Right atrium auricular region (tissue), 2 donors: ENCODE measurements around the gene NEK6. TPM values are rescaled to one million over a fixed set of nuclear protein-coding genes. Genes with fewer than 3 reads are reported as not detected.

Experiments
- DNase-seq: peaks from one replicate; pipeline ENCODE4 v3.0.0-alpha.2; 2019; ENCODE audit warnings: low spot score
- H3K27ac ChIP-seq, 2 donors: fragments of 200-600 bp; sonication (generic); 1 replicate in 1 of 2; 2 replicates in 1 of 2; pipeline ENCODE4 v1.5.1; 2016 to 2019
- H3K27me3 ChIP-seq, 2 donors: fragments of 200-600 bp; sonication (generic); one replicate each; pipeline versions ENCODE4 v1.5.1 to v1.6.0; 2017 to 2019
- H3K36me3 ChIP-seq: fragments of 200-600 bp; sonication (generic); one replicate; pipeline ENCODE4 v1.5.1; 2016
- H3K4me1 ChIP-seq, 2 donors: fragments of 200-600 bp; sonication (generic); one replicate each; pipeline versions ENCODE4 v1.5.1 to v1.6.0; 2017 to 2019
- H3K4me3 ChIP-seq, 2 donors: fragments of 200-600 bp; sonication (generic); 1 replicate in 1 of 2; 2 replicates in 1 of 2; pipeline ENCODE4 v1.5.1; 2017 to 2019; ENCODE audit warnings: mild to moderate bottlenecking in 1 of 2, moderate library complexity in 1 of 2
- H3K9me3 ChIP-seq, 2 donors: fragments of 200-600 bp; sonication (generic); one replicate each; pipeline ENCODE4 v1.5.1; 2019
- total RNA-seq, 2 donors: library from RNA; depleted of rRNA; stranded (reverse); fragments of >200 nt; gene quantifications; one replicate each; pipeline ENCODE4 v1.1.0, GENCODE V29; 2016
- TF ChIP-seq, protein P1 (sequence below), 2 donors: fragments of 200-600 bp; sonication (generic); IDR thresholded peaks; one replicate each; pipeline ENCODE4 v1.5.1; 2019; ENCODE audit warnings: antibody characterized with exemption in 2 of 2

Gene NEK6
- total RNA-seq, 2 donors from 2014 or later = 9.2 to 9.7 TPM

GRCh38 chr9:124352616-124353015 lies 94.9 kb downstream of the NEK6 start:
- peaks cover 67% of the 10 kb centered on the region for H3K36me3 ChIP-seq

GRCh38 chr9:124353166-124353768 lies 95.5 kb downstream of the NEK6 start:
- Histone ChIP-seq H3K36me3 (peaks cover 61% of the 10 kb centered on the region), H3K4me1 (peaks cover 0 to 10% of the 10 kb centered on the region in 2 donors), H3K9me3 (no peaks in the 10 kb centered on the region), H3K27me3 (no peaks in the 10 kb centered on the region), H3K27ac (no peak overlapping the region), H3K4me3 (no peak overlapping the region)
- TF ChIP-seq, protein P1, sequence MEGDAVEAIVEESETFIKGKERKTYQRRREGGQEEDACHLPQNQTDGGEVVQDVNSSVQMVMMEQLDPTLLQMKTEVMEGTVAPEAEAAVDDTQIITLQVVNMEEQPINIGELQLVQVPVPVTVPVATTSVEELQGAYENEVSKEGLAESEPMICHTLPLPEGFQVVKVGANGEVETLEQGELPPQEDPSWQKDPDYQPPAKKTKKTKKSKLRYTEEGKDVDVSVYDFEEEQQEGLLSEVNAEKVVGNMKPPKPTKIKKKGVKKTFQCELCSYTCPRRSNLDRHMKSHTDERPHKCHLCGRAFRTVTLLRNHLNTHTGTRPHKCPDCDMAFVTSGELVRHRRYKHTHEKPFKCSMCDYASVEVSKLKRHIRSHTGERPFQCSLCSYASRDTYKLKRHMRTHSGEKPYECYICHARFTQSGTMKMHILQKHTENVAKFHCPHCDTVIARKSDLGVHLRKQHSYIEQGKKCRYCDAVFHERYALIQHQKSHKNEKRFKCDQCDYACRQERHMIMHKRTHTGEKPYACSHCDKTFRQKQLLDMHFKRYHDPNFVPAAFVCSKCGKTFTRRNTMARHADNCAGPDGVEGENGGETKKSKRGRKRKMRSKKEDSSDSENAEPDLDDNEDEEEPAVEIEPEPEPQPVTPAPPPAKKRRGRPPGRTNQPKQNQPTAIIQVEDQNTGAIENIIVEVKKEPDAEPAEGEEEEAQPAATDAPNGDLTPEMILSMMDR (IDR thresholded peaks at IDR 0.05) = no peak
- DNase-seq = no peak

More at GRCh38 chr9:124352616-124353015, 94.9 kb downstream of the NEK6 start:
- Histone ChIP-seq H3K9me3 (no peaks in the 10 kb centered on the region), H3K4me1 (peaks cover 0 to 5% of the 10 kb centered on the region in 2 donors), H3K4me3 (no peak overlapping the region), H3K27ac (no peak overlapping the region), H3K27me3 (no peaks in the 10 kb centered on the region)
- TF ChIP-seq, protein P1 (IDR thresholded peaks at IDR 0.05) = no peak
- DNase-seq = no peak

GRCh38 chr9:124353811-124354274 lies 96.1 kb downstream of the NEK6 start:
- DNase-seq = no peak
- no peaks in the 10 kb centered on the region for H3K27me3 ChIP-seq
- no peak overlapping the region for H3K27ac ChIP-seq
- peaks cover 56% of the 10 kb centered on the region for H3K36me3 ChIP-seq
- TF ChIP-seq, protein P1 (IDR thresholded peaks at IDR 0.05) = no peak
- H3K9me3 ChIP-seq = no peaks in the 10 kb centered on the region
- H3K4me1 ChIP-seq = peaks cover 0 to 16% of the 10 kb centered on the region in 2 donors
- H3K4me3 ChIP-seq = no peak overlapping the region

GRCh38 chr9:124354346-124355038 lies 96.7 kb downstream of the NEK6 start:
- Histone ChIP-seq H3K27me3 (no peaks in the 10 kb centered on the region), H3K4me1 (peaks cover 0 to 19% of the 10 kb centered on the region in 2 donors), H3K27ac (no peak overlapping the region), H3K36me3 (peaks cover 51% of the 10 kb centered on the region), H3K4me3 (no peak overlapping the region), H3K9me3 (no peaks in the 10 kb centered on the region)
- no peak for DNase-seq
- TF ChIP-seq, protein P1 (IDR thresholded peaks at IDR 0.05) = no peak

- Histone ChIP-seq H3K4me1 (peaks cover 0 to 19% of the 10 kb centered on the region in 2 donors), H3K27me3 (no peaks in the 10 kb centered on the region), H3K4me3 (no peak overlapping the region), H3K27ac (no peak overlapping the region), H3K36me3 (peaks cover 43% of the 10 kb centered on the region), H3K9me3 (no peaks in the 10 kb centered on the region)
- DNase-seq = no peak
- TF ChIP-seq, protein P1 (IDR thresholded peaks at IDR 0.05) = no peak
Observed at GRCh38 chr9:124355039-124355940, 97.5 kb downstream of the NEK6 start.
